SK-N-SH (cell line): ENCODE data around the gene ABCC10. TPM values are rescaled to one million over a fixed set of nuclear protein-coding genes. Genes with fewer than 3 reads are reported as not detected.

Source experiments
- CTCF ChIA-PET: fragments of 300-600, 350-600 bp; formaldehyde crosslinking; extraction: SDS; loops from one replicate; lab custom pipeline; 2021; lab: Yijun Ruan, JAX
- POLR2A ChIA-PET: fragments of 350-600 bp; sonication (Branson Sonifier 250); formaldehyde crosslinking; extraction: SDS; loops from one replicate; lab custom pipeline; 2020; ENCODE audit warnings: antibody characterized with exemption, inconsistent platforms; lab: Yijun Ruan, JAX
- DNase-seq: peaks from one replicate; pipeline ENCODE4 v3.0.0; 2012
- H2AFZ ChIP-seq: fragments of 200-600 bp; sonication (generic); 2 replicates; pipeline ENCODE4 v1.8.1; 2016; ENCODE audit warnings: antibody characterized with exemption, mild to moderate bottlenecking, low read depth
- H3F3A ChIP-seq: fragments of 200-600 bp; sonication (generic); replicated peaks from 2 replicates; pipeline ENCODE3; 2016; ENCODE audit warnings: antibody characterized with exemption, mild to moderate bottlenecking; ENCODE audit not compliant: insufficient read depth
- H3K27ac ChIP-seq, 2 experiments: fragments of 200-500 bp in 1 of 2; fragments of 200-600 bp in 1 of 2; sonication (Bioruptor generic) in 1 of 2; sonication (generic), shearing (Covaris generic) in 1 of 2; 2 replicates each; pipeline versions ENCODE4 v1.5.1 to v1.6.1; 2014 to 2016; ENCODE audit warnings: low read depth in 2 of 2, inconsistent platforms in 1 of 2, low read length in 1 of 2, mild to moderate bottlenecking in 1 of 2, mixed read lengths in 1 of 2
- H3K27me3 ChIP-seq: fragments of 200-600 bp; sonication (generic), shearing (Covaris generic); 2 replicates; pipeline ENCODE4 v1.6.1; 2016; ENCODE audit warnings: mixed run types; ENCODE audit not compliant: insufficient read depth
- H3K36me3 ChIP-seq, 2 experiments: fragments of 200-500 bp in 1 of 2; fragments of 200-600 bp in 1 of 2; sonication (Bioruptor generic) in 1 of 2; sonication (generic) in 1 of 2; replicated peaks in 1 of 2; 2 replicates each; pipeline versions ENCODE3 to v1.5.1; 2014 to 2016; ENCODE audit warnings: low read length in 1 of 2, mild to moderate bottlenecking in 1 of 2; ENCODE audit not compliant: insufficient read depth in 2 of 2, control insufficient read depth in 1 of 2
- H3K4me1 ChIP-seq, 2 experiments: fragments of 200-500 bp in 1 of 2; fragments of 200-600 bp in 1 of 2; sonication (Bioruptor generic) in 1 of 2; sonication (generic), shearing (Covaris generic) in 1 of 2; 2 replicates each; pipeline versions ENCODE4 v1.5.1 to v1.6.1; 2014 to 2016; ENCODE audit warnings: low read depth in 1 of 2, low read length in 1 of 2, mixed run types in 1 of 2; ENCODE audit not compliant: insufficient read depth in 2 of 2, control insufficient read depth in 1 of 2
- H3K4me2 ChIP-seq: fragments of 200-600 bp; sonication (generic), shearing (Covaris generic); 2 replicates; pipeline ENCODE4 v1.6.1; 2017; ENCODE audit warnings: mixed run types
- H3K4me3 ChIP-seq, 2 experiments: fragments of 200-500 bp in 1 of 2; fragments of 200-600 bp in 1 of 2; sonication (Bioruptor generic) in 1 of 2; sonication (generic), shearing (Covaris generic) in 1 of 2; 2 replicates each; pipeline versions ENCODE4 v1.5.1 to v1.8.1; 2014 to 2016; ENCODE audit warnings: low read depth in 2 of 2, inconsistent platforms in 1 of 2, low read length in 1 of 2, mild to moderate bottlenecking in 1 of 2, mixed read lengths in 1 of 2, moderate library complexity in 1 of 2
- H3K79me2 ChIP-seq: fragments of 200-600 bp; sonication (generic); 2 replicates; pipeline ENCODE4 v1.8.1; 2017; ENCODE audit warnings: mild to moderate bottlenecking; ENCODE audit not compliant: insufficient read depth
- H3K9ac ChIP-seq: fragments of 200-600 bp; sonication (generic); 2 replicates; pipeline ENCODE4 v1.6.1; 2017; ENCODE audit warnings: mixed run types
- H3K9me2 ChIP-seq: fragments of 200-600 bp; sonication (generic); 2 replicates; pipeline ENCODE4 v1.6.1; 2017; ENCODE audit warnings: mixed run types
- H3K9me3 ChIP-seq: fragments of 200-600 bp; sonication (generic); 2 replicates; pipeline ENCODE4 v1.6.1; 2017; ENCODE audit warnings: mixed run types, mild to moderate bottlenecking, moderate library complexity
- H4K20me1 ChIP-seq: fragments of 200-600 bp; sonication (generic); 2 replicates; pipeline ENCODE4 v1.6.1; 2017; ENCODE audit warnings: mild to moderate bottlenecking, mixed run types; ENCODE audit not compliant: insufficient read depth
- FOSL2 ChIP-seq: IDR thresholded peaks from 2 replicates; pipeline ENCODE4 v1.4.0; 2012; ENCODE audit warnings: low read depth, mild to moderate bottlenecking, moderate library complexity, borderline replicate concordance
- GABPA ChIP-seq: IDR thresholded peaks from 2 replicates; pipeline ENCODE4 v1.4.0; 2012; ENCODE audit warnings: low read depth, mild to moderate bottlenecking
- IRF3 ChIP-seq: fragments of 150-350 bp; IDR thresholded peaks from 2 replicates; pipeline ENCODE4 v1.6.1; 2016; ENCODE audit warnings: mild to moderate bottlenecking, low read depth, low read length
- NFIC ChIP-seq: IDR thresholded peaks from 2 replicates; pipeline ENCODE4 v1.4.0; 2012; ENCODE audit warnings: borderline replicate concordance
- NRF1 ChIP-seq: IDR thresholded peaks from 2 replicates; pipeline ENCODE4 v1.6.1; 2012; ENCODE audit warnings: low read depth, mild to moderate bottlenecking, low read length
- REST ChIP-seq: IDR thresholded peaks from 2 replicates; pipeline ENCODE4 v1.6.1; 2012; ENCODE audit warnings: mild to moderate bottlenecking, low read depth, low read length, moderate library complexity
- TAF1 ChIP-seq: IDR thresholded peaks from 2 replicates; pipeline ENCODE4 v1.6.1; 2012; ENCODE audit warnings: low read depth, mild to moderate bottlenecking, low read length, moderate library complexity, borderline replicate concordance
- TEAD4 ChIP-seq: IDR thresholded peaks from 2 replicates; pipeline ENCODE4 v1.4.0; 2012; ENCODE audit warnings: mild to moderate bottlenecking, borderline replicate concordance; ENCODE audit not compliant: insufficient read depth
- USF1 ChIP-seq: IDR thresholded peaks from 2 replicates; pipeline ENCODE4 v1.4.0; 2012; ENCODE audit warnings: low read depth, borderline replicate concordance
- WGBS: methylation state at CpG from one replicate; pipeline ENCODE4 v1.1.6; 2017; ENCODE audit warnings: low lambda C conversion rate; 5-methylcytosine and 5-hydroxymethylcytosine counted together
- polyA plus RNA-seq, 3 experiments: library from polyadenylated mRNA; depleted of rRNA; stranded (reverse); fragments of >200 nt; gene quantifications; 2 replicates each; pipeline ENCODE4 v1.2.3, GENCODE V29; 2012

Gene ABCC10
- polyA plus RNA-seq, 1 of the 3 experiments (the other 2 are of a cell fraction) = 28.3 TPM

GRCh38 chr6:43434943-43435342 lies 7.6 kb downstream of the ABCC10 start:
- ChIA-PET POLR2A (interaction anchor here (0.6 to 1.3 kb wide), 4 partner anchors 9 to 71 kb away, joined by 3 read pairs; partner anchors contain the start of gene DLK2), CTCF (interaction anchor here (0.7 to 2.6 kb wide), 5 partner anchors 18 to 72 kb away, joined by 3 to 12 read pairs (median 4); partner anchors contain the start of gene DLK2)
- TF ChIP-seq USF1 = no peak
- no peak for TF ChIP-seq TAF1
- no peak for TF ChIP-seq IRF3
- no peak for TF ChIP-seq FOSL2
- no peak for TF ChIP-seq NRF1
- no peak for TF ChIP-seq TEAD4
- no peak for TF ChIP-seq NFIC
- no peak for TF ChIP-seq GABPA
- TF ChIP-seq REST = no peak
- DNase-seq = no peak
- Histone ChIP-seq H4K20me1 (no peaks in the 10 kb centered on the region), H3K4me1 (peaks cover 0 to 14% of the 10 kb centered on the region in 2 experiments; a peak in 1 of 4 replicates), H2AFZ (no peak overlapping the region), H3K4me3 (no peak overlapping the region), H3F3A (no peaks in the 10 kb centered on the region), H3K9ac (no peak overlapping the region), H3K79me2 (peaks cover 16% of the 10 kb centered on the region), H3K27me3 (no peaks in the 10 kb centered on the region), H3K4me2 (no peak overlapping the region), H3K27ac (no peak overlapping the region), H3K9me2 (no peaks in the 10 kb centered on the region), H3K9me3 (no peaks in the 10 kb centered on the region), H3K36me3 (peaks cover 7 to 32% of the 10 kb centered on the region in 2 experiments)
- WGBS = 96% methylated on average over 4 of the region's 4 CpGs
